NOMO-1 (cell line): Measurements from ENCODE around the gene PSMB10.

ENCODE experiments used
- DNase-seq, 2 experiments: peaks; one replicate each; lab custom pipeline; 2025; ENCODE audit not compliant: unreplicated experiment in 2 of 2; lab: John Stamatoyannopoulos, UW

PSMB10 gene

GRCh38 chr16:67901734-67902133, 34.9 kb downstream of the PSMB10 start:
- DNase-seq: no peak

GRCh38 chr16:67897231-67897630, 39.4 kb downstream of the PSMB10 start:
- DNase-seq: no peak

DNA sequence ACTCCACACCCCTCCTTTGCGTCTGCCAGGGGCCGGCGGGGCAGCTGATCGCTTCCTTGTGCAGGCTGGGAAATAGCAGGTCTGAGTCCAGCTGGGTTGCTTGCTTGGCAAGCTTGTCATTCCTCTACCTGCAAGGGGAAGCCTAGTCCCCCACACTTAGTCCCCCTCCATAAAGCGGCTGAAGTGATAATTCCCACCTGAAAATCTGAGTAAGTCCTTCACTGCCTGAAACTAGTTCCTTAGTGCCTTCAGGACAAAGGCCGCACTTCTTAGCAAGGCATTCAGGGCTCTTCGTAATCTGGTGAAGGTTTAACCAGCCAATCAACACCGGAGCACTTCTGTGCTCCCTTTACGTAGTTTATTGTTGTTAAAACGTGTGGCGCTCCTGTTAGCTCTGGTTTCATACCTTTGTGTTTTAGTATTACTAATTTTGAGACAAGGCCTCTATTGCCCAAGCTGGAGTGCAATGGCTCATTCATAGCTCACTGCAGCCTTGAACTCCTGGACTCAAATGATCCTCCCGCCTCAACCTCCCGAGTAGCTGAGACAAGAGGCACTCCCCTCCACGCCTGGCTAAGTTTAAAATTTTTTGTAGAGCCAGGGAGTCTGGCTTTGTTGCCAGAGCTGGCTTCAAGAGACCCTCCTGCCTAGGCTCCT, 42.8 kb downstream of the PSMB10 start:
- DNase-seq: peak in 1 of 2 experiments; percentile 9

- peak; percentile 96 for DNase-seq
Measured at GRCh38 chr16:67892899-67893742, 43.5 kb downstream of the PSMB10 start, which contains the start of gene PSKH1. Gene PSKH1, plus strand, starts transcription at chr16:67893254. Its CDS starts 15,496 bp downstream, at chr16:67908750.

GRCh38 chr16:67892375-67892774, 44.3 kb downstream of the PSMB10 start:
- DNase-seq: no peak

GRCh38 chr16:67888331-67888730, 48.3 kb downstream of the PSMB10 start:
- DNase-seq: no peak

- no peak for DNase-seq
Measured at GRCh38 chr16:67886387-67886786, 50.3 kb downstream of the PSMB10 start.

DNA sequence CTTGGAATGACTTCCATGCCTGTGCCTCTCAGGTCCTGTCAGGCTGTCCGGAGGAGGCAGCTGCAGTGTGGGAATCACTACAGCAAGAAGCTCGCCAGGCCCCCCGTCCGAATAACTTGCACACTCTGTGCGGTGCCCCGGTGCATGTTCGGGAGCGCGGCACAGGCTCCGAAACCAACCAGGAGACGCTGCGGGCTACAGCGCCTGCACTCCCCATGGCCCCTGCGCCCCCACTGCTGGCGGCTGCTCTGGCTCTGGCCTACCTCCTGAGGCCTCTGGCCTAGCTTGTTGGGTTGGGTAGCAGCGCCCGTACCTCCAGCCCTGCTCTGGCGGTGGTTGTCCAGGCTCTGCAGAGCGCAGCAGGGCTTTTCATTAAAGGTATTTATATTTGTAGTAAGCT, 50.7 kb downstream of the PSMB10 start:
- no peak for DNase-seq

- no peak for DNase-seq
Measured at GRCh38 chr16:67885545-67885944, 51.1 kb downstream of the PSMB10 start.

- no peak for DNase-seq
Measured at GRCh38 chr16:67884684-67885083, 52.0 kb downstream of the PSMB10 start, which contains the start of gene NRN1L. Gene NRN1L, plus strand, starts transcription at chr16:67884885. Its CDS starts 19 bp downstream, at chr16:67884904.
